GM18499 (cell line): ENCODE measurements around the gene SBK1.

ENCODE experiments used
- ATAC-seq: cut with Tn5 transposase; IDR thresholded peaks from one replicate; pipeline ENCODE4 v1.9.1; 2021; ENCODE audit warnings: moderate number of reproducible peaks; ENCODE audit not compliant: insufficient read depth, unreplicated experiment

SBK1 gene

DNA sequence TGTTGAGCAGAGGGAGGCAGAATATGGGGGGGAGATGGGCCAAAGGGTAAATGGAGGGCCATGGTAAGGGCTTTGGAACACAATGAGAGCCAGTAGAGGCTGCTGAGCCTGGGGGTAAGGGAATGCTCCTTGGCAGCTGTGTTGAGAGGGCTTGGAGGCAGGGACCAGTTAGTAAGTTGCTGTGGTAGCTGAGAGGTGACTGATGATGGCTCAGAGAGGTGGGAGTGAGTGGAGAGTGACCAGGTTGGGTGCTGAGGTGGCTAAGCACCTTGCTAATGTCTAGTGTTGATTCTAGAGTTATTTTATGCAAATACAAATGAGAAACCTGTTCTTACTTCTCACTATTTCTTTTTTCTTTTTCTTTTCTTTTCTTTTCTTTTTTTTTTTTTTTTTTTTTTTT, 10.8 kb downstream of the SBK1 start:
- ATAC-seq = no peak

- ATAC-seq = no peak
Observed at GRCh38 chr16:28304214-28304613, 11.9 kb downstream of the SBK1 start.

DNA sequence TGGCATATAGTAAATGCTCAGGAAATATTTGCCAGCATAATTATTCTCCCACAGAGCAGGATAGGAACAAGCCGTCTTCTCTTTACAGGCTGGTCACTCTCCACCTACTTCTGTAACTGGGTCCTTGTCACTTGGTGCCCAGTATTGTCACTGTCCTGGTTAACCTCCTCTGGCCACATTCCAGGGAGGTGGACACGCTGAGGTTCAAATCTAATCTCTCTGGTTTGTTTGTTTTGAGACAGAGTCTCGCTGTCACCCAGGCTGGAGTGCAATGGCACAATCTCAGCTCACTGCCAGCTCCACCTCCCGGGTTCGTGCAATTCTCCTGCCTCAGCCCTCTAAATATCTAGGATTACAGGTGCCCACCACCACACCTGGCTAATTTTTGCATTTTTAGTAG, 15.6 kb downstream of the SBK1 start:
- ATAC-seq = no peak

GRCh38 chr16:28308794-28309584, 16.7 kb downstream of the SBK1 start:
- ATAC-seq = no peak

DNA sequence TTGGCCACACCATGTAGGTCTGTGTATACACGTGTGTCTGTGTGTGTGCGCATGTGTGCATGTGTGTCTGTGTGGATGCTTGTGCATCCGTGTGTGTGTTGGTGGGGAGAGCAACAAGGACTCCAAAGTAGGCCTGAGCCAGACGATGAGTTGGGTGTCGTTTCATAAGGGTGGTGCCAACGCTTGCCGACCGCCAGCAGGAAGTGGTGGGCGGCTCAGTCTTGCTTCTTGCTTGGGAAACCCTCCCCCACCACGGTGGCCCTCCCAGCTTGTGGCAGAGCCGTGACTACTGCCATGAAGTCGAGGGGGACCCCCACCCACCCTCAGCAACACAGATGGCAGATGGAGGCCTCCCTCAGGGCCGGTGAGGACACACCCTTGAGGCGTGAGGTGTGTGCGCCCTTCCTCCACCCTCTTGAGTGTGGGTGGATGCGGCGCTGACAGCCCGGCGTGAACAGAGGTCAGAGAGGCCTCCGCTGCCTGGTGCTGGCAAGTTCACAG, 17.5 kb downstream of the SBK1 start:
- no peak for ATAC-seq

DNA sequence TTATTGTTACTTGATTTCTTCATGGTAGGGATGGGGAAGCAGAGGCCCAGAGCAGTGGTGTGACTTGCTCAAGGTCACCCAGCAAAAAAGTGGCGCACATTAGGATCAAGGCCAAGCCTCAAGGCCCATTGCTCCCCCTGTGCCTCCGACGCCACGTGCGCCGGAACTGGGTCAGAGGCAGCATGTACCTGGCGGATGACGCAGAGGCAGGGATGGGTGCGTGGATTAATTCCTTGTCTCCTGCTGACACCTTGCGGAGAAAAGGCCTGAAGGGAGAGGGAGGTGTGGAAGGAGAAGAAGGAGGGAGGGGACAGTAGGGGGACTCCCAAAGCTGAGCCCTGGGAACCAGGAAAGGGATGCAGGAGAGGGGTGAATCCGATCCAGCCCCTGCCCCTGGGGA, 18.5 kb downstream of the SBK1 start:
- ATAC-seq = no peak

- no peak for ATAC-seq
Observed at GRCh38 chr16:28311413-28311812, 19.1 kb downstream of the SBK1 start.

DNA sequence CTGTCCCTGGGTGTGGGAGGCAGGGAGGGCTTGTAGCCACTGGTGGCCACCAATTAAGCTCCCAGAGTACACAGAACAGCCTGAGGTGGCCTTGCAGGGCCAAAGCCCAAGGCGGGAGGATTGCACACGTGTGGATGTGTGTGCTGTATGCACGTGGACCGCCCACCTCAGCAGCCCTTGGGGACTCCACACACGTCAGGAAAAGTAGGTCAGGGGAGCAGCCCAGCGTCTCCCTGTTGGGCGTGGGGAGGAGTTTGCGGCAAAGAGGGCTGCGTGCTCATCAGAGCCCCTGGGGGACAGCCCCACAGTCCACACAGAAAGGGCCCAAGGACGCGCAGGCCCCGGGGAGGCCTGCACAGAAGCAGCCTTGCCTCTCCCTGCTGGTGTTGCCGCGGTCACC, 19.6 kb downstream of the SBK1 start:
- no peak for ATAC-seq

- no peak for ATAC-seq
Observed at GRCh38 chr16:28312327-28312726, 20.0 kb downstream of the SBK1 start.

DNA sequence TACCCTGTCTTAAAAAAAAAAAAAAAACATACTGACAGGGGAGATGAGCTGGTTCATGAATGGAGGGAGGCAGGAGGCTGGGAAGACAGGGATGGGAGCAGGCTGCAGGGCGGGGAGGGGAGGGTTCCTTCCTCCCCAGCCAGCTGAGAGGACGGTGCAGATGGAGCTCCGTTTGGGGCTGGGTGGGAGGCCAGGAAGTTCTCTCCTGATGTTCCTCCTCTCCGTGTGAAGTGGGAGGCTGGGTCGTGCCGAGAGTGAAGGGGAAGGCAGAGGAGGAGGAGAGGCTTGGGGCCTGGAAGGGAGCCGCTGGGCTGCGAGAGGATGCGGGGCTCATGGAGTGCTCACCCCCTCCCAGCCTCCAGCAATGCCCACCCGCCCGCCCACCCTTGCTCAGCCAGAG, 21.3 kb downstream of the SBK1 start:
- ATAC-seq = no peak

DNA sequence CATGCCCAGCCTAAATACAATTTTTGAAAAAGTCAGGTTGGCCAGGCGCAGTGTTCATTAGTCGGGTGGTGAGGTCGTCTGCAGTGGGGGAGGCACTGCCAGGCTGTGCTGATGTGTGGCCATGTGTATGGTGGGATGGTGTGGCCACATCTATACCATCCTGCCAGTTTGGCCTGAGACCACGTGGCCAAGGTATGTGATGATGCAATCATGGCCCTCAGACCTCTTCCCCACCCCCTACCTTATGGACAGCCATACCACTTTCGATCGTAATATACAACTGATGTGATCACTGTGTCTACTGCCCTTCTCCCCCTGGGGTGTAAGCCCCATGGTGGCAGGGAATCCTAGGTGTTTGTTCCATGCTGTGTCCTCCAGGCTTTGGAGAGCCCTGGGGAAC, 23.7 kb downstream of the SBK1 start:
- ATAC-seq = no peak

DNA sequence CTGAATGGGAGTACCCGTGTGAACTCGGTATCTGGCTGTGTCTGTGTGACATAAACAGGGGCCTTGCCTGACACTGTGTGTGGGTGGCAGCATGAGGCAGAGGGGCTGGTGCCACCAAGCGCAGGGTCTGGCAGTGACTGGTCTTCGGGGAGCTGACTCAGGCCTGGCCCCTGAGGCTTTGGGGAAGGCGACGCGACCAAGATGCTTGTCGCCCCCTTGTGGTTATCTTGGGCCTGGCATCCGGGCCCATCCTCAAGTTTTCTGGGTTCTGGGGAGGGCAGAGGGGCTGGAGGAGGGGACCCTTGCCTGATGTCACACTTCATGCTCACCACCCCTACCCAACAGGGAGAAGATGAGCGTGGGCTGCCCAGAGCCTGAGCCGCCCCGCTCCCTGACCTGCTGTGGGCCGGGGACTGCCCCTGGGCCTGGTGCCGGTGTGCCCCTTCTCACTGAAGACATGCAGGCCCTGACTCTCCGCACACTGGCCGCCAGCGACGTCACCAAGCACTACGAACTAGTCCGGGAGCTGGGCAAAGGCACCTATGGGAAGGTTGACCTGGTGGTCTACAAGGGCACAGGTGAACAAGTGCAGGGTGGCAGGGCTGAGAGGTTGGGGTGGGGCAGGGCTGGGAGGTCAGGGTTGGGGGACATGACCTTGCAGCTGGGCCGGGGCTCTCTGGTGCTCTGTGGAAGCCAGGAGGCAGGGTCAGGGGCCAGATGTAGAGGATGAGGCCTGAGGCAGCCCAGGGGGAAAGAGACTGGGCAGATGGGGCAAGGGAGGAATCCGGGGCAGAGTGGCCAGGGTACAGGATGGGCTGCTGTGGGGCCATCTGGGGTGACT, 24.9 kb downstream of the SBK1 start:
- ATAC-seq = no peak

- ATAC-seq = no peak
Observed at GRCh38 chr16:28318042-28318744, 25.9 kb downstream of the SBK1 start.

GRCh38 chr16:28319476-28320022, 27.2 kb downstream of the SBK1 start:
- ATAC-seq = no peak

DNA sequence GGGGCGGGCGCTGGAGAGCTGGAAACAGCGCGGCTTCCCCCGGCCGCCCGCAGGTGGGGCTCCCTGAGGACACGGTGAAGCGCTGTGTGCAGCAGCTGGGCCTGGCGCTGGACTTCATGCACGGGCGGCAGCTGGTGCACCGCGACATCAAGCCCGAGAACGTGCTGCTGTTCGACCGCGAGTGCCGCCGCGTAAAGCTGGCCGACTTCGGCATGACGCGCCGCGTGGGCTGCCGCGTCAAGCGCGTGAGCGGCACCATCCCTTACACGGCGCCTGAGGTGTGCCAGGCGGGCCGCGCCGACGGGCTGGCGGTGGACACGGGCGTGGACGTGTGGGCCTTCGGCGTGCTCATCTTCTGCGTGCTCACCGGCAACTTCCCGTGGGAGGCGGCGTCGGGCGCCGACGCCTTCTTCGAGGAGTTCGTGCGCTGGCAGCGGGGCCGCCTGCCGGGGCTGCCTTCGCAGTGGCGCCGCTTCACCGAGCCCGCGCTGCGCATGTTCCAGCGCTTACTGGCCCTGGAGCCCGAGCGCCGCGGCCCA, 27.8 kb downstream of the SBK1 start:
- no peak for ATAC-seq

DNA sequence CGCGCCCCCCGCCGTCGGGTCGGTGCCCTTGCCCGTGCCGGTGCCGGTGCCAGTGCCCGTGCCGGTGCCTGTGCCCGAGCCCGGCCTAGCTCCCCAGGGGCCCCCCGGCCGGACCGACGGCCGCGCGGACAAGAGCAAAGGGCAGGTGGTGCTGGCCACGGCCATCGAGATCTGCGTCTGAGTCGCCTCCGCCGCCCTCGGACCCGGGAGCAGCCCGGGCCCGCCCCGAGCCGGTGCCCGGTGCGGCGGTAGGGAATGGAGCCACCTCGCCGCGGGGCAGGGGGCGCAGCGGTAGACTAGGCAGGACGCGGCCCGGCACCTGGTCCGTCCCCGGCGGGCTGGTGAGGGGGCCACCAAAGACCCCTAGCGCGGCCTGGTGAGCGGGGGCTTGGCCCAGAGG, 28.4 kb downstream of the SBK1 start:
- no peak for ATAC-seq

GRCh38 chr16:28321700-28322411, 29.5 kb downstream of the SBK1 start:
- no peak for ATAC-seq

DNA sequence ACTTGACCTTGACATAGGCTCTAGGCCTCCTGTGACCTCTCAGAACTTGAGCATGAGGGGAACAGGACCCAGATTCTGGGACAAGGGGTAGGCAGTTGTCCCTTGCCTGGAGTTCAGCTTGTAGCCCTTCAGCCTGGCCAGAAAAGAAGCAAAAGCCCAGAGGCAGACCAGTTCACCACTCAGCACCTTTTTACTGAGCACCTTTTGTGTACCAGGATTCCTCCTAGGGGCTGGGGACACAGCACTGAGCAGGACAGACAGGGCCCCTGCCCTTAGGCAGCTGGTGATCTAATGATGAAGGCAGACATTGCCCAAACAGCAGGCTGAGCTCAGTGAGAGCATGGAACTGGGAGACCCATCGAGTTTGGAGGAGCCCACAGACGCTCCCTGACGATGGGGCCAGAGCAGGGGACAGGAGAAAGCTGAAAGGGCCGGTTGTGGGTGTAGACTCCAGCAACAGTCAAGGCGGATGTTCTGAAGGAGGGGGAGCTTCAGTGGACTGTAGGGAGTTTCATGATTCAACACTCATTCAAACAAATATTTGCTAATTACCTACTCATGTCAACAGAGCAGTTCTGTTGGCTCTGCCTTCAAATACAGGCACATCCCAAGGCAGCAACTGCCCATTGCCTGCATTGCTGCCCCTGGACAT, 32.0 kb downstream of the SBK1 start:
- ATAC-seq = no peak

DNA sequence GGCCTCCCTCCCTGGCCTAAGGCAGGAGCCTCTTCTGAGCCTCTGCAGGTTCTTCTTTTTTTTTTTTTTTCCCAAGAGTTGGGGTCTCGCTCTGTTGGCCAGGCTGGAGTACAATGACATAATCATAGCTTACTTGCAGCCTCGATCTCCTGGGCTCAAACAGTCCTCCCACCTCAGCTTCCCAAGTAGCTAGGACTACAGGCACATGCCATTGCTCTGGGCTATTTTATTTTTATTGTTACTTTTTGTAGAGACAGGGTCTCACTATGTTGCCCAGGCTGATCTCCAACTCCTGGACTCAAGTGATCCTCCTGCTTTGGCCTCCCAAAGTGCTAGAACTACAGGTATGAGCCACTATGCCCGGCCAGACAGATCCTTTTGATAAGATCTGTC, 32.6 kb downstream of the SBK1 start:
- ATAC-seq = no peak
